Right atrium auricular region (tissue), 2 donors: Measurements from ENCODE around the gene CXXC1. TPM values are rescaled to one million over a fixed set of nuclear protein-coding genes. Genes with fewer than 3 reads are reported as not detected.
"Not testable (repeated sequence)": the region's sequence is repeated elsewhere in the genome, so short reads cannot be mapped to it uniquely, and the experiment has no call there.

Experiments
- DNase-seq: peaks from one replicate; pipeline ENCODE4 v3.0.0-alpha.2; 2019; ENCODE audit warnings: low spot score
- H3K27ac ChIP-seq, 2 donors: fragments of 200-600 bp; sonication (generic); 1 replicate in 1 of 2; 2 replicates in 1 of 2; pipeline ENCODE4 v1.5.1; 2016 to 2019
- H3K27me3 ChIP-seq, 2 donors: fragments of 200-600 bp; sonication (generic); one replicate each; pipeline versions ENCODE4 v1.5.1 to v1.6.0; 2017 to 2019
- H3K36me3 ChIP-seq: fragments of 200-600 bp; sonication (generic); one replicate; pipeline ENCODE4 v1.5.1; 2016
- H3K4me1 ChIP-seq, 2 donors: fragments of 200-600 bp; sonication (generic); one replicate each; pipeline versions ENCODE4 v1.5.1 to v1.6.0; 2017 to 2019
- H3K4me3 ChIP-seq, 2 donors: fragments of 200-600 bp; sonication (generic); 1 replicate in 1 of 2; 2 replicates in 1 of 2; pipeline ENCODE4 v1.5.1; 2017 to 2019; ENCODE audit warnings: mild to moderate bottlenecking in 1 of 2, moderate library complexity in 1 of 2
- H3K9me3 ChIP-seq, 2 donors: fragments of 200-600 bp; sonication (generic); one replicate each; pipeline ENCODE4 v1.5.1; 2019
- CTCF ChIP-seq, 2 donors: fragments of 200-600 bp; sonication (generic); IDR thresholded peaks; one replicate each; pipeline ENCODE4 v1.5.1; 2019; ENCODE audit warnings: antibody characterized with exemption in 2 of 2
- total RNA-seq, 2 donors: library from RNA; depleted of rRNA; stranded (reverse); fragments of >200 nt; gene quantifications; one replicate each; pipeline ENCODE4 v1.1.0, GENCODE V29; 2016

The CXXC1 gene
- total RNA-seq, 2 donors from 2014 or later = 17.1 to 38.3 TPM

GRCh38 chr18:50262977-50263376 is 24.5 kb downstream of the CXXC1 start:
- Histone ChIP-seq H3K9me3 (no peaks in the 10 kb centered on the region), H3K4me3 (no peak overlapping the region), H3K4me1 (peaks cover 0 to 24% of the 10 kb centered on the region in 2 donors), H3K36me3 (no peaks in the 10 kb centered on the region), H3K27ac (peak overlapping the region in 1 of 2 donors; percentile 74), H3K27me3 (no peaks in the 10 kb centered on the region)
- DNase-seq = no peak
- no peak for TF ChIP-seq CTCF (IDR thresholded peaks at IDR 0.05)

GRCh38 chr18:50250935-50251334 is 36.6 kb downstream of the CXXC1 start:
- Histone ChIP-seq H3K9me3 (no peaks in the 10 kb centered on the region), H3K4me1 (no peaks in the 10 kb centered on the region), H3K36me3 (no peaks in the 10 kb centered on the region), H3K4me3 (no peak overlapping the region), H3K27me3 (no peaks in the 10 kb centered on the region), H3K27ac (no peak overlapping the region)
- DNase-seq = no peak
- TF ChIP-seq CTCF (IDR thresholded peaks at IDR 0.05) = no peak

GRCh38 chr18:50249576-50249975 is 37.9 kb downstream of the CXXC1 start:
- no peaks in the 10 kb centered on the region for H3K4me1 ChIP-seq
- no peaks in the 10 kb centered on the region for H3K36me3 ChIP-seq
- TF ChIP-seq CTCF (IDR thresholded peaks at IDR 0.05) = no peak
- H3K9me3 ChIP-seq = no peaks in the 10 kb centered on the region
- no peak overlapping the region for H3K27ac ChIP-seq
- H3K4me3 ChIP-seq = no peak overlapping the region
- no peak for DNase-seq
- H3K27me3 ChIP-seq = no peaks in the 10 kb centered on the region

- Histone ChIP-seq H3K36me3 (no peaks in the 10 kb centered on the region), H3K4me1 (no peaks in the 10 kb centered on the region), H3K27me3 (no peaks in the 10 kb centered on the region), H3K4me3 (no peak overlapping the region), H3K9me3 (no peaks in the 10 kb centered on the region), H3K27ac (no peak overlapping the region)
- TF ChIP-seq CTCF (IDR thresholded peaks at IDR 0.05) = no peak
- DNase-seq = no peak
Observed at GRCh38 chr18:50247561-50247960, 39.9 kb downstream of the CXXC1 start.

- H3K4me1 ChIP-seq, H3K27ac ChIP-seq, H3K4me3 ChIP-seq, H3K27me3 ChIP-seq, H3K36me3 ChIP-seq, DNase-seq: not testable (repeated sequence)
- H3K9me3 ChIP-seq = peaks cover 0 to 12% of the 10 kb centered on the region in 2 donors
Observed at GRCh38 chr18:50241768-50242167, 45.7 kb downstream of the CXXC1 start.

- H3K9me3 ChIP-seq = peaks cover 0 to 12% of the 10 kb centered on the region in 2 donors
- no peak overlapping the region for H3K4me3 ChIP-seq
- DNase-seq = no peak
- no peaks in the 10 kb centered on the region for H3K4me1 ChIP-seq
- no peaks in the 10 kb centered on the region for H3K27me3 ChIP-seq
- no peak overlapping the region for H3K27ac ChIP-seq
- H3K36me3 ChIP-seq = no peaks in the 10 kb centered on the region
- no peak for TF ChIP-seq CTCF (IDR thresholded peaks at IDR 0.05)
Observed at GRCh38 chr18:50240080-50240563, 47.4 kb downstream of the CXXC1 start.
